NCI-H510A treated with DMSO at 0.1 percent for 48 hours (cell line): ENCODE results near the gene RPS5.
"Not testable (repeated sequence)": the region's sequence is repeated elsewhere in the genome, so short reads cannot be mapped to it uniquely, and the experiment has no call there.

ENCODE experiments used
- DNase-seq: peaks from one replicate; lab custom pipeline; 2025; lab: John Stamatoyannopoulos, UW

Gene RPS5

DNA sequence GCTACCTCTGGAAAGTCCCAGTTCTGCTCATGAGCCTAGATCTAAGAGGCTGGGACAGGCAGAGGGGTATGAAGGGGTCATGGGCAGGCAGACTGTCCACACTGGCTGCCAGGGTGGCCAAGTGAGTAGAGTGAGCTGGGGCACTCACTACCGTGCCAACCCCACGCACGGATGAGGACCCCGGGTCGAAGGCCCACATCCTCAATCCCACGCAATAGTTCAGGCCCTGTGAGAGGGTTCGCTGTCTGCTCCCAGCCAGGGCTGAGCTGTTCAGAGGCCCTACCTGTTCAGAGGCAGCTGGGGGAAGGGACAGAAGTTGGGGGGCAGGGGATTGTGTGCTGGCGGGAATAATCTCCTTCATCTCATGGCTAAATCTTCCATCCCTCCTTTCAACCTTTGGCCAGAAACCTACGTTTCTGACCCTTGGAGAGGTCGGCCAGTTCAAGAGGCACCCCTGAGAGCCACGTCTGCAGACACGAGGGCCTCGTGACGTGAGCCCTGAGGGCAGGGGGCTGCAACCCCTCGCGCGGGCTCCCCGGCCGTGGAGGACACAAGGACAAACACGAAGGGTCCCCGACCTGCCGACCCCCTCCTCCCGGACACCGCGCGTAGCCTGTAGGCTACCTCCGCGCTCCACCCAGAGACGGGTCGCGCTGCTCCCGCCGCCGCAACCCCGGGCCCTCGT lies 1.0 kb upstream of the RPS5 start:
- no peak for DNase-seq

DNA sequence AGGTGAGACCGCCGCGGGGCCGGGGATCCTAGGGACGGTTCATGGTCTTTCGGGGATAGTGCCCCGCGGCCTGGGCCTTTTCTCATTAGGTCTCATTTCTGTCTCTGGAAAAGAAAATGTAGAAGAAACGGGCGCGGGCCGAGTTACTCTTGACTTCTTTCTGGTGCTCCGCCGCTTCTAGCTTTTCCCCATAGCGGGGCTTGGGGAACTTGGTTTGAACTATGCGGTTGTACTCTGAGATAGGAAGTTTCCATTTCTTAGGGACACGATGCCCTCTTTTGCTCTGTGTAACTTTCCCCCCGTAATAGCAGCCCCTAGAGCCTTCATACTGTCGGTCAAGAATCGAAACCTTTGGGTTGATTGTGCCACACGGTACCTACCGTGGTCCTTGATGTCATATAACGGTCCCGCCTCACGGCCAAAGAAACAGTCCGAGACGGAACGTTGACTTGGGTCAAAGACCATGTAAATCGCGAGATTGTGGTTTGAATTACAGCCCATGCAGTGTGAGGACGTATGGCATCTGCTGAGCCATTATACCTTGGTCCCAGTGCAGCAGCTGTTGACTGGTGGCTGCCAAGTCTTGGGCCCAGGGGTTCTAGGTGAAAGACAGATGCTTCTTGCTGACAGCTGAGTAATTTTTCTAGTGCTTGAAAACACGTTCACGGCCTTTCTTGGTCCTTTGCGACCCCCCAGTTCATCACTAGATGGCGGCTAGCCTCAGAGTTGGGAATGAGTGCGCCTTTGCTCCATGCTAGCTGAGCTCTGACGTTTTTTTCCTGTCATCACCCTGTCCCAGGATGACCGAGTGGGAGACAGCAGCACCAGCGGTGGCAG lies 487 bp downstream of the RPS5 start:
- DNase-seq: no peak

- DNase-seq: no peak
These were observed 1.1 kb downstream of the RPS5 start for GRCh38 chr19:58388175-58388526.

DNA sequence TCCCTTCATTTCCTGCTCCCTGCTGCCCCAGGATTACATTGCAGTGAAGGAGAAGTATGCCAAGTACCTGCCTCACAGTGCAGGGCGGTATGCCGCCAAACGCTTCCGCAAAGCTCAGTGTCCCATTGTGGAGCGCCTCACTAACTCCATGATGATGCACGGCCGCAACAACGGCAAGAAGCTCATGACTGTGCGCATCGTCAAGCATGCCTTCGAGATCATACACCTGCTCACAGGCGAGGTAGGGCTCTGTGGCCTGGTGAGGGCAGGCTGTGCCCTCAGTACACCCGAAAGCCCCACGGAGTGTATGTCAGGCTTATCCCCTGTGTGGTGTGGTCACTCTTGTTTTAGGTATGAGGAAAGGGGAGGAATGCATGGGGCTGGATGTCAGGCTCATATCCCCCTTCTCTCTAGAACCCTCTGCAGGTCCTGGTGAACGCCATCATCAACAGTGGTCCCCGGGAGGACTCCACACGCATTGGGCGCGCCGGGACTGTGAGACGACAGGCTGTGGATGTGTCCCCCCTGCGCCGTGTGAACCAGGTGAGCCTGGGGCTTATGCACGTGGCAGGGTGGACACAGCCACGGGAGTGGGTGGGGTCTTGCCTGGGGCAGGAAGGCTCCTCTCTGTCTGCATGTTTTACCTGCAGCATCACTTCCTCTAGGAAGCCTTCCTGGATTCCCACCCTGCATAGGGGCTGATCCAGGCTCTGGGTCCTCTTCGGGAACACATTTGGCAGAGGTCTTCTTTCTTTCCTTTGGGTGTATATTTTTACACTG lies 6.1 kb downstream of the RPS5 start:
- no peak for DNase-seq

DNA sequence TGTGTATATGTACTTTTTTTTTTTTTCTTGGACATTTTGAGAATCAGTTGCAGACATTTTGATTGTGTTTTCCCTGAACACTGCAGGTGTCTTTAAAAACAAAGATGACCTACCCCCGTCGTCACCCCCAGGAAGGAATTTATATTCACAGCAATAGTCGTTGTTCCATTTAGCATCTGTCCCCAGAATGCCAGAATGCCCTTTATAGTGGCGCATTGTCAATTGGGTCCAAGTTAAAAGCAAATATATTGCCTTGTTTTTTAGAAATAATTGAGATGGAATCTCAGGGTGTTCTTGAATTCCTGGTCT lies 6.6 kb downstream of the RPS5 start:
- no peak for DNase-seq

DNA sequence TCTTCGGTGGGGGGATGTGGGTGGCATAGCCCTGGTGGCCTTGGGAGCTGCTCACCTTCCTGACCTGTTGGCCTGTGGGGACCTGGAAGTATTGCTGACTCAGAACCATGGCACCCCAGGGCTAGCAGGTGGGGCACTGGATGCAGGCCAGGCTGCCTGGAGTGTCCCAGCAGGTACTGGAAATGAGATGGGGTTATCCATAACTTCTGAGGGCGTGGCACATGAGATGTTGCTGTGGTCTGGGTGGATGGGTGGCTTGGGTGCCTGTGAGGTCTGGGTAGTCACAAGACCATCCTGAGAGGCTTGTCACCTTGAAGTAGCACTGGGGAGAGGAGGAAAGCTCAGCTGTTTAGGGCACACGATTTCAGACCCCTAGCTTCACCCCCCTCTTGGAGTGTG lies 7.8 kb downstream of the RPS5 start:
- DNase-seq: no peak

DNA sequence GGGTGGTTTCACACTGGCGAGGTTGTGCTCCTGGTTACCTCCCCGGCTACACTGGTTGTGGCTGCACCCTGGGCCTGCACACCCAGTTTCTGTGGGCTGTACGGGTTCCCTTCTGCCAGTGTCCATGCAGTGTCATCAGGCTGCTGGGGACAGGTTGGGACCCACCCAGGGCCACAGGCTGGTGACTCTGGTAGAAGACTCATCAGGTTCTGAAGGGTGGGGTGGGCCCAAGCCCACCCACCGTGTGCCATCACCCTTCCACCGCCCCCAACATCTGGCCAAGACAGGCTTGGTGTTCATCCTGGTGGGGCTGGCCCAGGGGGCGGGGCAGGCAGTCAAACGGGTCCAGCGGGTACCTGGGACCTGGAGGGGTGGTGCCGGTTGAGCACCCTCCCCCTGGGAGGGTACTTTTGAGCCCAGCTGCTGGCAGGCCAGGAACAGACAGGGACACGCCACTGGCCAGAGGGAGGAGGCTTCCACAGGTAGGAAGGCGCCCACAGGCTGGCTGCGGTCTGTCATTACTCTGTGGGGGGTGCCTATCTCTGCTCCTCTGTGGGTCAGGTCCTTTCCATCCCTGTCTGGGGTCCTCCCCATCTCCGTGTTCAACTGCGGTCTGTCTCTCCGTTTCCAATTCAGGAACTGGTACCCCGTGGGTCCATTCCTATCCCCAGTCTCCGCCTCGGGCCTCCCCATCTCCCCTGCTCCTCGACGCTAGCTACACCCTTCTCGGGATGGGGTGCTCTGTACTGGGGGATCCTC lies 8.3 kb downstream of the RPS5 start, which contains the start of gene RNF225:
TSS of gene RNF225 (plus strand) at position 437 of the 759 bp plus-strand sequence. CDS start 434 bp downstream, outside the sequence.
- DNase-seq: peak; percentile 12

GRCh38 chr19:58395979-58396627 lies 9.0 kb downstream of the RPS5 start:
- DNase-seq: no peak

DNA sequence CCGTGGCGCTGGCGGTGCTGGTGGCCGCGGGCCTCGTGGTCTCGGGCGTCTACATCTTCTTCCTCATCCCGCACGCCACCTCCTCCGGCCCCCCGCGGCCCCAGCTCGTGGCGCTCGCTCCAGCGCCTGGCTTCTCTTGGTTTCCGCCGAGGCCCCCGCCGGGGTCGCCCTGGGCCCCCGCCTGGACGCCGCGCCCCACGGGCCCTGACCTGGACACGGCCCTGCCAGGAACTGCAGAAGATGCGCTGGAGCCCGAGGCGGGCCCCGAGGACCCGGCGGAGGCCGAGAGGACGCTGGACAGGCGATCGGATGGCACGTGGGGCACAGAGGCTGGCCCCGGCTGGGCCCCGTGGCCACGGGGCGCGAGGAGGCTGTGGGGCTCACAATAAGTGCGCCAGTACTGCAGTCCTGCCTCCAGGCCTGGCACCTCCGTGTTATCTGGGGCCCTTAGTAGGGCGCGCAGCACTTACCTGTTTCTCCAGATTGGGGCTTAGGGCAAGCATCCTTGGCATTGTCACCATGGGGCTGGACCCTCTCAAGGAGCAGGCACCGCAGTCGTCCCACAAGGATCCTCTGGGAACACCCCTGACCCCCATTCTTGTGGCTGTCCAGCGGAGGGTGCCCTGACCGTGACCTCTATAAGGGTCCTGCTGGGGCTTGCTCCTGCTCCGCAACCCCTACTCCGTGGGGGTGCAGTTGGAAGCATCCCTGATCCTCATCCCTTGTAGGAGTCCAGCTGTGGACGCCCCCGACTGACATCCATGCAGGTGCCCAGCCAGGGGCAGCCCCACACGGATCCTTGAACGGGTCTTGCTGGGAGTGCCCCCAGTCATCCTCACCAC lies 9.8 kb downstream of the RPS5 start:
- DNase-seq: no peak

GRCh38 chr19:58397533-58398037 lies 10.5 kb downstream of the RPS5 start:
- no peak for DNase-seq

- DNase-seq: no peak
These were observed 11.0 kb downstream of the RPS5 start for GRCh38 chr19:58398087-58398486.

DNA sequence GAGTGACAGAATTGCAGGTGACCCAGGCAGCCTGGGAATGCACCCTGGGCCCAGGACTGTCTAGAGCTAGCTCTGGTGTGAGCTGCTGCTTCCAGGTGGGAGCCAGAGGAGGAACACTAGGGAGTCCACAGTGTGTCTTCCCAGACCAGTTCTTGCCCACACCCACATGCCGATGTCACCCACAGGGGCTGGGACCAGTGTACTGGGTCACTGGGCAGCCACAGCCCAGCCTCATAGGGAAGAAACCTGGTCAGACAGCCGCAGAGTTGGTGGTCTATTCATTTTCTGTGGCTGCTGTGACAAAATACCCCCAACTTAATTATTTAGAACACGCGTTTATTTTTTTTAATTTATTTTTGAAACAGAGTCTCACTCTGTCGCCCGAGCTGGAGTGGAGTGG lies 11.5 kb downstream of the RPS5 start:
- no peak for DNase-seq

- no peak for DNase-seq
These were observed 12.8 kb downstream of the RPS5 start for GRCh38 chr19:58399903-58400302.

DNA sequence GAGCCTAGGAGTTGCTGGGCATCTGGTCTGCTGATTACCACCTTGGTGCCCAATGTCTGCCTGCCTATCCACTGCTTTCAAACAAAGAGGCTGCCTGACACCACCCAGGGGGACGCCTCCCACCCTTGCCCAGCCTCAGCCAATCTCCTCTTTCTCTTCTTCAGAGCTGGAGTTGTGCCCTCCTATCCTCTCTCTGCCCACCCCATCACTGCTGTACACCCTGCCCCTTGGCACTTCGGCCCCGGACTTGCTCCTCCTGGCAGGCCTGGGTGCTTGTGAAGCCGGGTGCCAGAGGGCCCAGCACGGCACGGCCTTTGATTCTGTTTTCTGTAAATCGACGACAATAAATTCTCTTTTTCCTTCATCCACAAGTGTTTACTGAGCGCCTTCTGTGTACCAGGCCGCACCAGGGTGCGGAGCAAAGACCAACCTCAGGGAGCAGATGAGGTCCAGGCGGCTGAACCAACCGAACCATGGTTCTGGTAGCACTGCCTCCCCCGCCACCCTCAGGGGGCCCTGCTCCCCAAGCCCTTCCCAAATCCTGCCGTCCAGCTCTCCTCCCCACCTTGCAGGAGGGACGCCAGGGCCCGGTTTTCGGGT lies 13.3 kb downstream of the RPS5 start:
- no peak for DNase-seq

DNA sequence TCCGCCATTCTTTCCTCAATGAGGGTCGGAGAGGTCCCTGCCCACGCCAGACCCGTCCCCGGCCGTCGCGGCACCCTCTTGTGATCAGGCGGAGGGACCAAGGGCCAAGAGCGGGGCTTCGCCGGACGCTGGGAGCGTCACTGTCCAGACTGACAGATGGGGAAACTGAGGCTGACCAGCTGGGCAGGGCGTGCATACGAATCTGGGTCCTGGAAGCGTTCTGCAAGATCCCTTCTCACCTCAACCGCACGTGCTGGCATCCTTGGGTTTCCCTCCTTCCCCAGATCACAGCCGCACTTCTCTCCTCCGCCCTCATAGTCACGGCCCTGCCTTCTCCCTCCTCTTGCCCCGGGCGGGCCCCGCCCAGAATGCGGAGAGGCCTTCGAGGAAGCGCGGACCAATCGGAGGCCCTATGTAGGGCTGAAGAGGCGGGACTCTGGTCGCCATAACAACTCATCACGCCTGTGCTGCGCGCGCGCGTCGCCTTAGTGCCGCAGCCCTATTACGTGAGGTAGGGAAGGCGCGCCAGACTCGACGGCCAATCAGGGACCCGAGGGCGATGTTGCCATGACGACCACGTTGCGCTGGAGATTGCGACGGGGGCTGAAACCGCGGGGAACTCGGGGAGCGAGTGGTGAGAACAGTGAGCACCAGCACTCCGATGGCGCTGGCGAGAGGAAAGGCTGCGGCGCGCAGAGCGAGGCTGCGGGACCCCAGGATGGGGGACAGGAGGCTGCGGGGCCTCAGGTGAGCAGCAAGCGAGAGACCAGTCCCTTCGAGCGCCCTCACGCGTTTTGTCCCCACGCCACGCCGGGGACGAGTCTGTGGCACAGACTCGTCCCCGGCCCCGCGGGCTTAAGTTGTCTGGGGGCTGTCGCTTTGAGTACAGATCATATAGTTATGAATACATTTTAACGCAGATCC lies 14.1 kb downstream of the RPS5 start:
- peak; percentile 97 for DNase-seq

DNA sequence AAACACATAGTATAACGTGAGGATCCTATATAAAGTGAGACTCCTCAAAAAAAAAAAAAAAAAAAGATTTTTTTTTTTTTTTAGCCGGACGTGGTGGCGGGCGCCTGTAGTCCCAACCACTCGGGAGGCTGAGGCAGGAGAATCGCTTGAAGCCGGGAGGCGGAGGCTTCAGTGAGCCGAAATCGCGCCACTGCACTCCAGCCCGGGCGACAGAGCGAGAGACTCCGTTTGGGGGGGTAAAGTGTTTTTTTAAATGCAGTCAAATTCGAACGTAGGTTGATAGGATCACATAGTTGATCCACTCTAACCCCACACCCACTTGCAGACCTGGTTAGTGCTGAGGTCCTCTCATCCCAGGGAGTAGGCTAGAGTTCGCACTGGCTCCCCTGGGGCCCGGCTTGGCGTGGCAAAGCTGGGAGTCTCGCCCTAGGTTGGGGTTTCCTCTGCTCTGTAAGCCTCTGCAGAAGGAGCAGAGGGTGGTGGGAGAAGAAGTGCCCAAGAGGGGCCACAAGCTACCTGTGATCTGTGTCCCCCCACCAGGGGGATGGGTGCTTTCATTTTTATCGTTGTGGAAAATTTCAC lies 14.9 kb downstream of the RPS5 start:
- DNase-seq: no peak

GRCh38 chr19:58403920-58404478 lies 16.9 kb downstream of the RPS5 start:
- not testable (repeated sequence) for DNase-seq
